Suprapubic skin (tissue), 4 donors: ENCODE data around the gene ORAI1.

ENCODE experiments used
- CTCF ChIP-seq, 2 donors: fragments of 200-600 bp in 1 of 2; fragments of 450-650 bp in 1 of 2; sonication (generic) in 1 of 2; IDR thresholded peaks; one replicate each; pipeline ENCODE4 v1.5.1; 2016 to 2019; ENCODE audit warnings: antibody characterized with exemption in 2 of 2, mild to moderate bottlenecking in 1 of 2, moderate library complexity in 1 of 2
- EP300 ChIP-seq: sonication (generic); formaldehyde crosslinking; IDR thresholded peaks from one replicate; pipeline ENCODE4 v1.6.1; 2017; ENCODE audit warnings: antibody characterized with exemption
- POLR2A ChIP-seq, 2 donors: fragments of 450-650 bp; IDR thresholded peaks; one replicate each; pipeline ENCODE4 v1.6.1; 2017; ENCODE audit warnings: antibody characterized with exemption in 2 of 2, mild to moderate bottlenecking in 2 of 2, moderate library complexity in 2 of 2
- POLR2AphosphoS5 ChIP-seq, 3 donors: sonication (generic); formaldehyde crosslinking; IDR thresholded peaks; one replicate each; pipeline ENCODE4 v1.6.1; 2017; ENCODE audit warnings: antibody characterized with exemption in 3 of 3

- TF ChIP-seq POLR2AphosphoS5 (IDR thresholded peaks at IDR 0.05): no peak
- no peak for TF ChIP-seq POLR2A (IDR thresholded peaks at IDR 0.05)
- TF ChIP-seq CTCF (IDR thresholded peaks at IDR 0.05): no peak
- TF ChIP-seq EP300: no peak
Observed at GRCh38 chr12:121577443-121578180, 48.7 kb upstream of the ORAI1 start.
